ENCODE results near the gene FAM131C. TPM values are rescaled to one million over a fixed set of nuclear protein-coding genes. Genes with fewer than 3 reads are reported as not detected.

The FAM131C gene
- polyA plus RNA-seq, 3 donors, result not detected

GRCh38 chr1:16015960-16016901 lies 57.2 kb downstream of the FAM131C start:
- H3K4me2 ChIP-seq (replicated peaks; ENCODE audit: extremely low read depth, low read length, poor library complexity, severe bottlenecking), result no peak overlapping the region
- TF ChIP-seq CTCF (IDR thresholded peaks at IDR 0.05), result no peak

GRCh38 chr1:16015491-16015890 lies 58.0 kb downstream of the FAM131C start:
- Mint-ChIP-seq H3K27me3 (ENCODE audit: low read depth in 3 of 3) (peaks cover 13 to 19% (median 19%) of the 10 kb centered on the region in 3 donors), H3K36me3 (no peaks in the 10 kb centered on the region), H3K4me1 (peaks cover 15% of the 10 kb centered on the region), H3K27ac (no peak overlapping the region), H3K9me3 (no peaks in the 10 kb centered on the region), H3K4me3 (no peak overlapping the region)
- H3K27ac ChIP-seq (ENCODE audit: low read depth in 1 of 2, low read length in 2 of 2), result no peak overlapping the region
- H3K4me3 ChIP-seq (replicated peaks in 1 of 3; ENCODE audit: low read depth in 2 of 3, low read length in 3 of 3), result no peak overlapping the region
- H3K4me1 ChIP-seq (ENCODE audit: control insufficient read depth in 1 of 2, insufficient read depth in 2 of 2, low read length in 2 of 2), result peaks cover 13 to 22% of the 10 kb centered on the region in 2 donors
- H3K36me3 ChIP-seq (replicated peaks in 1 of 2; ENCODE audit: control insufficient read depth in 1 of 2, insufficient read depth in 2 of 2, low read length in 2 of 2), result no peaks in the 10 kb centered on the region
- H3K9me3 ChIP-seq (replicated peaks in 1 of 2; ENCODE audit: control insufficient read depth in 1 of 2, insufficient read depth in 1 of 2, low read length in 2 of 2), result no peaks in the 10 kb centered on the region
- no peak overlapping the region for H2AFZ ChIP-seq (ENCODE audit: insufficient read depth, low read depth, low read length, poor library complexity, severe bottlenecking)
- DNase-seq, result no peak
- no peaks in the 10 kb centered on the region for H4K20me1 ChIP-seq (ENCODE audit: insufficient read depth, low read length)
- 95% methylated on average over 22 of the region's 25 CpGs for WGBS (ENCODE audit: insufficient coverage)
- H3K79me2 ChIP-seq (ENCODE audit: insufficient read depth, low read length), result no peaks in the 10 kb centered on the region
- intact Hi-C loops (cut with micrococcal nuclease), result loop anchor here in 1 of 2 donors (10.0 kb wide), 1 partner anchor 169 kb away; no protein-coding TSS in a partner anchor
- no peak overlapping the region for H3K9ac ChIP-seq (ENCODE audit: insufficient read depth, low read length, poor library complexity, severe bottlenecking)
- H3K4me2 ChIP-seq (replicated peaks; ENCODE audit: extremely low read depth, low read length, poor library complexity, severe bottlenecking), result no peak overlapping the region
- H3K27me3 ChIP-seq (ENCODE audit: control insufficient read depth in 2 of 2, insufficient read depth in 2 of 2, low read length in 2 of 2), result no peaks in the 10 kb centered on the region
- no peak for TF ChIP-seq CTCF (IDR thresholded peaks at IDR 0.05)

More at GRCh38 chr1:16015960-16016901, 57.2 kb downstream of the FAM131C start:
- no peaks in the 10 kb centered on the region for H4K20me1 ChIP-seq (ENCODE audit: insufficient read depth, low read length)
- no peaks in the 10 kb centered on the region for H3K27me3 ChIP-seq (ENCODE audit: control insufficient read depth in 2 of 2, insufficient read depth in 2 of 2, low read length in 2 of 2)
- H3K4me1 Mint-ChIP-seq, result peaks cover 15% of the 10 kb centered on the region
- no peak overlapping the region for H2AFZ ChIP-seq (ENCODE audit: insufficient read depth, low read depth, low read length, poor library complexity, severe bottlenecking)
- H3K9me3 Mint-ChIP-seq, result no peaks in the 10 kb centered on the region
- H3K4me3 ChIP-seq (replicated peaks in 1 of 3; ENCODE audit: low read depth in 2 of 3, low read length in 3 of 3), result no peak overlapping the region
- WGBS (ENCODE audit: insufficient coverage), result 84% methylated on average over 9 of the region's 23 CpGs
- H3K36me3 Mint-ChIP-seq, result no peaks in the 10 kb centered on the region
- peaks cover 13 to 22% of the 10 kb centered on the region in 2 donors for H3K4me1 ChIP-seq (ENCODE audit: control insufficient read depth in 1 of 2, insufficient read depth in 2 of 2, low read length in 2 of 2)
- H3K9ac ChIP-seq (ENCODE audit: insufficient read depth, low read length, poor library complexity, severe bottlenecking), result no peak overlapping the region
- H3K27ac Mint-ChIP-seq, result no peak overlapping the region
- peaks cover 13 to 21% (median 20%) of the 10 kb centered on the region in 3 donors for H3K27me3 Mint-ChIP-seq (ENCODE audit: low read depth in 3 of 3)
- no peak for DNase-seq
- H3K9me3 ChIP-seq (replicated peaks in 1 of 2; ENCODE audit: control insufficient read depth in 1 of 2, insufficient read depth in 1 of 2, low read length in 2 of 2), result no peaks in the 10 kb centered on the region
- no peak overlapping the region for H3K4me3 Mint-ChIP-seq
- H3K79me2 ChIP-seq (ENCODE audit: insufficient read depth, low read length), result no peaks in the 10 kb centered on the region
- H3K27ac ChIP-seq (ENCODE audit: low read depth in 1 of 2, low read length in 2 of 2), result no peak overlapping the region
- no peaks in the 10 kb centered on the region for H3K36me3 ChIP-seq (replicated peaks in 1 of 2; ENCODE audit: control insufficient read depth in 1 of 2, insufficient read depth in 2 of 2, low read length in 2 of 2)
- intact Hi-C loops (cut with micrococcal nuclease), result loop anchor here in 1 of 2 donors (10.0 kb wide), 1 partner anchor 169 kb away; no protein-coding TSS in a partner anchor

All from CD14-positive monocyte (primary cell).